Mesothelial cell of epicardium (in vitro differentiated cells): ENCODE data around the gene TBC1D16. TPM values are rescaled to one million over a fixed set of nuclear protein-coding genes. Genes with fewer than 3 reads are reported as not detected.

Source experiments
- DNase-seq, 2 experiments: peaks; one replicate each; pipeline ENCODE4 v3.0.0; 2021; ENCODE audit warnings: low spot score in 2 of 2; ENCODE audit not compliant: unreplicated experiment in 2 of 2
- H3K27ac Mint-ChIP-seq: 2 replicates; pipeline ENCODE4 v1.8.0; 2021; ENCODE audit warnings: mixed read lengths
- H3K27me3 Mint-ChIP-seq: 2 replicates; pipeline ENCODE4 v1.8.0; 2021; ENCODE audit warnings: low read depth, mixed read lengths
- H3K36me3 Mint-ChIP-seq: 2 replicates; pipeline ENCODE4 v1.8.0; 2021; ENCODE audit warnings: mixed read lengths
- H3K4me1 Mint-ChIP-seq: 2 replicates; pipeline ENCODE4 v1.8.0; 2021; ENCODE audit warnings: mixed read lengths
- H3K4me3 Mint-ChIP-seq: 2 replicates; pipeline ENCODE4 v1.8.0; 2021; ENCODE audit warnings: mild to moderate bottlenecking, moderate library complexity, mixed read lengths
- H3K9me3 Mint-ChIP-seq: 2 replicates; pipeline ENCODE4 v1.8.0; 2021; ENCODE audit warnings: mixed read lengths
- CTCF ChIP-seq: fragments of 200-600 bp; sonication (generic); IDR thresholded peaks from one replicate; pipeline ENCODE4 v1.5.0; 2021; ENCODE audit warnings: antibody characterized with exemption; ENCODE audit not compliant: unreplicated experiment
- total RNA-seq: library from RNA; stranded (reverse); gene quantifications from 3 replicates; pipeline ENCODE4 v1.2.1, GENCODE V29; 2021

TBC1D16 gene
- total RNA-seq, 1 donor from 2014 or later = 76.0 TPM

- no peak for TF ChIP-seq CTCF
- Mint-ChIP-seq H3K4me1 (peaks cover 5% of the 10 kb centered on the region), H3K27ac (no peak overlapping the region), H3K4me3 (no peak overlapping the region), H3K27me3 (peaks cover 20% of the 10 kb centered on the region), H3K36me3 (no peaks in the 10 kb centered on the region), H3K9me3 (no peaks in the 10 kb centered on the region)
- DNase-seq = no peak
These were observed 115.6 kb downstream of the TBC1D16 start for GRCh38 chr17:79919862-79920720.

- DNase-seq = no peak
- peaks cover 21% of the 10 kb centered on the region for H3K27me3 Mint-ChIP-seq
- no peaks in the 10 kb centered on the region for H3K36me3 Mint-ChIP-seq
- TF ChIP-seq CTCF = no peak
- H3K4me3 Mint-ChIP-seq = no peak overlapping the region
- no peaks in the 10 kb centered on the region for H3K9me3 Mint-ChIP-seq
- H3K27ac Mint-ChIP-seq = no peak overlapping the region
- peaks cover 5% of the 10 kb centered on the region for H3K4me1 Mint-ChIP-seq
These were observed 116.5 kb downstream of the TBC1D16 start for GRCh38 chr17:79919164-79919585.

GRCh38 chr17:79918581-79919163 lies 117.0 kb downstream of the TBC1D16 start:
- no peak for DNase-seq
- Mint-ChIP-seq H3K9me3 (no peaks in the 10 kb centered on the region), H3K4me1 (peaks cover 5% of the 10 kb centered on the region), H3K27ac (no peak overlapping the region), H3K27me3 (peaks cover 21% of the 10 kb centered on the region), H3K36me3 (no peaks in the 10 kb centered on the region), H3K4me3 (no peak overlapping the region)
- TF ChIP-seq CTCF = no peak

- Mint-ChIP-seq H3K4me1 (peaks cover 5% of the 10 kb centered on the region), H3K9me3 (no peaks in the 10 kb centered on the region), H3K27ac (no peak overlapping the region), H3K4me3 (no peak overlapping the region), H3K27me3 (peaks cover 21% of the 10 kb centered on the region), H3K36me3 (no peaks in the 10 kb centered on the region)
- TF ChIP-seq CTCF = no peak
- DNase-seq = no peak
These were observed 117.7 kb downstream of the TBC1D16 start for GRCh38 chr17:79917902-79918484.

- H3K36me3 Mint-ChIP-seq = no peaks in the 10 kb centered on the region
- no peak for DNase-seq
- H3K27ac Mint-ChIP-seq = no peak overlapping the region
- peaks cover 5% of the 10 kb centered on the region for H3K4me1 Mint-ChIP-seq
- H3K4me3 Mint-ChIP-seq = no peak overlapping the region
- H3K9me3 Mint-ChIP-seq = no peaks in the 10 kb centered on the region
- no peak for TF ChIP-seq CTCF
- peaks cover 21% of the 10 kb centered on the region for H3K27me3 Mint-ChIP-seq
These were observed 118.4 kb downstream of the TBC1D16 start for GRCh38 chr17:79916991-79917901.
